Liver (tissue), 9 donors: Measurements from ENCODE around the gene PPARD. TPM values are rescaled to one million over a fixed set of nuclear protein-coding genes. Genes with fewer than 3 reads are reported as not detected.

Source experiments
- DNase-seq: peaks from one replicate; pipeline ENCODE4 v3.0.0-alpha.2; 2017; ENCODE audit warnings: low spot score
- H3K27ac ChIP-seq, 2 donors: one replicate each; pipeline ENCODE4 v1.7.0; 2013; ENCODE audit warnings: inconsistent platforms in 2 of 2, low read length in 2 of 2, control low read depth in 1 of 2, low read depth in 1 of 2, mild to moderate bottlenecking in 1 of 2
- H3K27me3 ChIP-seq, 4 donors: one replicate each; pipeline versions ENCODE4 v1.6.1 to v1.7.0; 2013; ENCODE audit warnings: low read length in 3 of 4, inconsistent platforms in 1 of 4, mild to moderate bottlenecking in 1 of 4, moderate library complexity in 1 of 4; ENCODE audit not compliant: control insufficient read depth in 4 of 4, insufficient read depth in 4 of 4
- H3K36me3 ChIP-seq, 4 donors: one replicate each; pipeline versions ENCODE4 v1.6.1 to v1.7.0; 2013; ENCODE audit warnings: low read length in 3 of 4, mild to moderate bottlenecking in 3 of 4, low read depth in 1 of 4, moderate library complexity in 1 of 4; ENCODE audit not compliant: control insufficient read depth in 4 of 4, insufficient read depth in 3 of 4
- H3K4me1 ChIP-seq, 4 donors: one replicate each; pipeline versions ENCODE4 v1.6.1 to v1.7.0; 2013; ENCODE audit warnings: low read length in 3 of 4, mild to moderate bottlenecking in 3 of 4, moderate library complexity in 1 of 4; ENCODE audit not compliant: control insufficient read depth in 4 of 4, insufficient read depth in 4 of 4
- H3K4me3 ChIP-seq, 3 donors: one replicate each; pipeline versions ENCODE4 v1.6.1 to v1.7.0; 2013; ENCODE audit warnings: low read length in 3 of 3, control low read depth in 1 of 3, low read depth in 1 of 3, mild to moderate bottlenecking in 1 of 3
- H3K9ac ChIP-seq, 2 donors: one replicate each; pipeline ENCODE4 v1.7.0; 2013; ENCODE audit warnings: low read length in 2 of 2, mild to moderate bottlenecking in 2 of 2, moderate library complexity in 2 of 2, control low read depth in 1 of 2, low read depth in 1 of 2
- H3K9me3 ChIP-seq, 4 donors: one replicate each; pipeline versions ENCODE4 v1.6.1 to v1.7.0; 2013; ENCODE audit warnings: low read length in 3 of 4; ENCODE audit not compliant: control insufficient read depth in 4 of 4
- ATF3 ChIP-seq: IDR thresholded peaks from 2 replicates; pipeline ENCODE4 v1.6.1; 2016; ENCODE audit warnings: antibody characterized with exemption
- CTCF ChIP-seq: fragments of 150-350 bp; IDR thresholded peaks from 2 replicates; pipeline ENCODE4 v1.5.1; 2017; ENCODE audit warnings: improper control_type of control experiment, low read depth, low read length; ENCODE audit not compliant: missing input control
- FOXA1 ChIP-seq: IDR thresholded peaks from 2 replicates; pipeline ENCODE4 v1.6.1; 2016; ENCODE audit warnings: antibody characterized with exemption
- FOXA2 ChIP-seq: IDR thresholded peaks from 2 replicates; pipeline ENCODE4 v1.6.1; 2016; ENCODE audit warnings: antibody characterized with exemption
- HNF4G ChIP-seq: IDR thresholded peaks from 2 replicates; pipeline ENCODE4 v1.6.1; 2016; ENCODE audit warnings: antibody characterized with exemption
- JUND ChIP-seq, 2 donors: IDR thresholded peaks; 2 replicates each; pipeline ENCODE4 v1.6.1; 2016; ENCODE audit warnings: antibody characterized with exemption in 2 of 2
- MAX ChIP-seq: IDR thresholded peaks from 2 replicates; pipeline ENCODE4 v1.6.1; 2016; ENCODE audit warnings: antibody characterized with exemption
- RAD21 ChIP-seq, 2 donors: IDR thresholded peaks; 2 replicates each; pipeline ENCODE4 v1.6.1; 2016; ENCODE audit warnings: antibody characterized with exemption in 2 of 2, mild to moderate bottlenecking in 2 of 2
- REST ChIP-seq: IDR thresholded peaks from 2 replicates; pipeline ENCODE4 v1.6.1; 2016; ENCODE audit warnings: antibody characterized with exemption, mild to moderate bottlenecking
- RXRA ChIP-seq, 2 donors: IDR thresholded peaks; 2 replicates each; pipeline ENCODE4 v1.6.1; 2017 to 2018; ENCODE audit warnings: antibody characterized with exemption in 2 of 2, mild to moderate bottlenecking in 1 of 2
- SP1 ChIP-seq: IDR thresholded peaks from 2 replicates; pipeline ENCODE4 v1.6.1; 2018; ENCODE audit warnings: antibody characterized with exemption, mild to moderate bottlenecking
- TAF1 ChIP-seq: conservative IDR thresholded peaks from 2 replicates; pipeline ENCODE4 v1.6.1; 2016; ENCODE audit warnings: antibody characterized with exemption, mild to moderate bottlenecking
- YY1 ChIP-seq: IDR thresholded peaks from 2 replicates; pipeline ENCODE4 v1.6.1; 2016; ENCODE audit warnings: antibody characterized with exemption, mild to moderate bottlenecking
- ZBTB33 ChIP-seq: IDR thresholded peaks from 2 replicates; pipeline ENCODE4 v1.6.1; 2016; ENCODE audit warnings: antibody characterized with exemption
- WGBS: extraction: QIAGEN DNeasy Blood & Tissue Kit; methylation state at CpG from one replicate; pipeline ENCODE4 v1.1.7; 2013; 5-methylcytosine and 5-hydroxymethylcytosine counted together
- polyA plus RNA-seq, 2 donors: library from polyadenylated mRNA; stranded (reverse) in 1 of 2; unstranded in 1 of 2; fragments of 200-250 nt in 1 of 2; fragments of >200 nt in 1 of 2; fragmentation: Nextera tagmentation in 1 of 2; extraction: Ambion mirVana in 1 of 2; gene quantifications; one replicate each; pipeline versions ENCODE4 v1.2.1 to v1.2.3, GENCODE V29; 2013 to 2015
- total RNA-seq, 2 donors: library from RNA; depleted of rRNA; stranded (reverse); fragments of >200 nt; gene quantifications; one replicate each; pipeline ENCODE4 v1.2.3, GENCODE V29; 2014
- donor health status: healthy.
- donor health status: healthy.
- donor health status: healthy.
- donor health status: healthy.
- donor health status: healthy.

Gene PPARD
- total and polyA plus RNA-seq, 4 donors, result 2.1 to 7.8 (median 5.1) TPM

- H3K4me1 ChIP-seq, result peaks cover 0 to 8% (median 8%) of the 10 kb centered on the region in 4 donors
- H3K27ac ChIP-seq, result no peak overlapping the region
- 90% methylated on average over 14 of the region's 14 CpGs for WGBS
- no peaks in the 10 kb centered on the region for H3K9me3 ChIP-seq
- H3K36me3 ChIP-seq, result peaks cover 5 to 45% (median 11%) of the 10 kb centered on the region in 4 donors
- no peak overlapping the region for H3K9ac ChIP-seq
- no peaks in the 10 kb centered on the region for H3K27me3 ChIP-seq
- TF ChIP-seq RAD21 (IDR thresholded peaks at IDR 0.05) (no peak), HNF4G (no peak), REST (no peak), ZBTB33 (no peak), SP1 (no peak), CTCF (no peak), TAF1 (no peak), ATF3 (no peak), FOXA2 (no peak), YY1 (no peak)
- no peak for DNase-seq
- H3K4me3 ChIP-seq, result no peak overlapping the region
Measured at GRCh38 chr6:35476004-35476403, 133.6 kb downstream of the PPARD start.

GRCh38 chr6:35477028-35477427, 134.7 kb downstream of the PPARD start:
- H3K9ac ChIP-seq, result no peak overlapping the region
- DNase-seq, result no peak
- H3K4me1 ChIP-seq, result peaks cover 0 to 13% (median 9%) of the 10 kb centered on the region in 4 donors
- no peak overlapping the region for H3K4me3 ChIP-seq
- H3K27ac ChIP-seq, result no peak overlapping the region
- peaks cover 3 to 38% (median 6%) of the 10 kb centered on the region in 4 donors for H3K36me3 ChIP-seq
- no peak for TF ChIP-seq RXRA (IDR thresholded peaks at IDR 0.05)
- no peak for TF ChIP-seq TAF1
- TF ChIP-seq RAD21 (IDR thresholded peaks at IDR 0.05), result no peak
- TF ChIP-seq HNF4G, result no peak
- no peak for TF ChIP-seq FOXA1
- TF ChIP-seq REST, result no peak
- TF ChIP-seq FOXA2, result no peak
- TF ChIP-seq SP1, result no peak
- no peak for TF ChIP-seq MAX
- TF ChIP-seq JUND (IDR thresholded peaks at IDR 0.05), result no peak
- TF ChIP-seq ZBTB33, result no peak
- no peaks in the 10 kb centered on the region for H3K27me3 ChIP-seq
- 88% methylated on average over 8 of the region's 8 CpGs for WGBS
- H3K9me3 ChIP-seq, result no peaks in the 10 kb centered on the region
